Suprapubic skin (tissue), 4 donors: Measurements from ENCODE around the gene LRRN1.

Experiments
- CTCF ChIP-seq, 2 donors: fragments of 200-600 bp in 1 of 2; fragments of 450-650 bp in 1 of 2; sonication (generic) in 1 of 2; IDR thresholded peaks; one replicate each; pipeline ENCODE4 v1.5.1; 2016 to 2019; ENCODE audit warnings: antibody characterized with exemption in 2 of 2, mild to moderate bottlenecking in 1 of 2, moderate library complexity in 1 of 2
- EP300 ChIP-seq: sonication (generic); formaldehyde crosslinking; IDR thresholded peaks from one replicate; pipeline ENCODE4 v1.6.1; 2017; ENCODE audit warnings: antibody characterized with exemption
- POLR2A ChIP-seq, 2 donors: fragments of 450-650 bp; IDR thresholded peaks; one replicate each; pipeline ENCODE4 v1.6.1; 2017; ENCODE audit warnings: antibody characterized with exemption in 2 of 2, mild to moderate bottlenecking in 2 of 2, moderate library complexity in 2 of 2
- POLR2AphosphoS5 ChIP-seq, 3 donors: sonication (generic); formaldehyde crosslinking; IDR thresholded peaks; one replicate each; pipeline ENCODE4 v1.6.1; 2017; ENCODE audit warnings: antibody characterized with exemption in 3 of 3

GRCh38 chr3:3772338-3772737 lies 26.9 kb upstream of the LRRN1 start:
- TF ChIP-seq CTCF (IDR thresholded peaks at IDR 0.05) (no peak), POLR2AphosphoS5 (IDR thresholded peaks at IDR 0.05) (no peak), EP300 (no peak), POLR2A (IDR thresholded peaks at IDR 0.05) (no peak)
